ENCODE measurements around the gene IL4I1. TPM values are rescaled to one million over a fixed set of nuclear protein-coding genes. Genes with fewer than 3 reads are reported as not detected.

IL4I1 gene
- total and polyA plus RNA-seq, 2 donors (not counting 1 experiment from before 2014, with no cell fraction given): 0.48 to 3.1 TPM

DNA sequence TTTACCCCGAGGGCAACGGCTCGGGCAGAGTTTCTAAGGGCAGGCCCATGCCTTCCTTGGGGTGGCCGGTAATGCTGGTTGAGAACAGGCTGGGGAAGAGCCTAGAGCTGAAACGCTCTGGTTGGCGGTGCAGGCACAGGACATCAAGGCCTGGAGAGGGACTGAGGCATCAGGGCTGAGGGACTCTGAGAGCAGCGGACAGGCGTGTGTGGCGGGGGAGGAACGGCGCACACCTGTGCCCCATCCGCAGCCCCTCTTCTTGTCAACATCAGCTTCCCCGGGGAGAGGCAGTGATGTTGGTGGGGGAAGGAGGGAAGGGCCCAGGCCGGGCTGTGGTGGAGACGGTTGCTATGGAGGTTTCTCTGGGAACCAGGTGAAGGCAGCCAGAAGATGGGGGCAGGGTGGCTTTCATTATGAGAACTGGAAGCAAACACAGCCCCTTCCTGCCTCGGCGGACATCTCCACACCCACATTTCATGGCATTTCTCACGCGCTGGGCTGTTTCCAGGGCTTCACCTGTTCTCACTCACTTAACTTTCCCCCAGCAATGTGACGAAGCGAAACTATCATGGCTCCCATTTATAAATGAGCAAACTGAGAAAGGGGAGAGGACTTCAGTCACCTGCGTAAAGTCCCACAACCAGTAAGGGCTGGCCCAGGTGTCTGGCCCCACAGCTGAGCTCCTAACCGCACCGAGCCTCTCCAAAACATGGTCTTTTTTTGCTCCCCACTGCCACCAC lies 24.1 kb upstream of the IL4I1 start:
- H2AFZ ChIP-seq (ENCODE audit: insufficient read depth, low read depth, low read length, poor library complexity, severe bottlenecking): no peak overlapping the region
- TF ChIP-seq EZH2 (IDR thresholded peaks at IDR 0.05; ENCODE audit: borderline replicate concordance, insufficient read depth, low read depth, low read length, poor library complexity, severe bottlenecking): no peak
- peaks cover 59% of the 10 kb centered on the region for H3K4me1 Mint-ChIP-seq
- ChIA-PET CTCF (interaction anchor here (0.8 to 1.2 kb wide), 2 partner anchors 10 to 73 kb away, joined by 3 to 4 read pairs; no protein-coding TSS in a partner anchor), POLR2A (interaction anchor here (4.9 kb wide), 1 partner anchor 8 kb away, joined by 28 read pairs; the partner anchor contains the start of genes ATF5 and NUP62)
- H3K27ac Mint-ChIP-seq: peak overlapping the region; percentile 72
- peaks cover 83% of the 10 kb centered on the region for H4K20me1 ChIP-seq (ENCODE audit: control insufficient read depth, insufficient read depth, low read length, poor library complexity, severe bottlenecking)
- H3K4me1 ChIP-seq (ENCODE audit: control insufficient read depth in 2 of 2, insufficient read depth in 2 of 2, low read length in 2 of 2): peaks cover 0 to 18% of the 10 kb centered on the region in 2 donors
- peaks cover 1 to 54% of the 10 kb centered on the region in 2 experiments for H3K36me3 ChIP-seq (replicated peaks in 1 of 2; ENCODE audit: control extremely low read depth in 1 of 2, control insufficient read depth in 1 of 2, extremely low read depth in 1 of 2, insufficient read depth in 2 of 2, low read length in 1 of 2)
- 90% methylated on average over 18 of the region's 24 CpGs for WGBS (ENCODE audit: insufficient coverage)
- H3K4me2 ChIP-seq (replicated peaks; ENCODE audit: low read depth, low read length, poor library complexity, severe bottlenecking): no peak overlapping the region
- H3K27me3 Mint-ChIP-seq: no peaks in the 10 kb centered on the region
- ATAC-seq (ENCODE audit: low read depth): no peak
- H3K9ac ChIP-seq (ENCODE audit: low read length): no peak overlapping the region
- peaks cover 0 to 3% (median 0%) of the 10 kb centered on the region in 3 donors for H3K9me3 ChIP-seq (ENCODE audit: control extremely low read depth in 1 of 3, control insufficient read depth in 2 of 3, insufficient read depth in 1 of 3, low read length in 2 of 3)
- peak overlapping the region in 1 of 2 donors; percentile 23 for H3K27ac ChIP-seq (ENCODE audit: low read length in 2 of 2)
- H3K9me3 Mint-ChIP-seq (ENCODE audit: insufficient read depth): no peaks in the 10 kb centered on the region
- intact Hi-C loops (cut with micrococcal nuclease): loop anchor here (10.0 kb wide), 1 partner anchor 884 kb away; no protein-coding TSS in a partner anchor
- H3K27me3 ChIP-seq (replicated peaks in 1 of 4; ENCODE audit: control extremely low read depth in 1 of 4, control insufficient read depth in 3 of 4, insufficient read depth in 4 of 4, low read length in 3 of 4): no peaks in the 10 kb centered on the region
- H3K4me3 ChIP-seq (ENCODE audit: control extremely low read depth in 1 of 5, extremely low read depth in 1 of 5, insufficient read depth in 1 of 5, low read depth in 2 of 5, low read length in 4 of 5): no peak overlapping the region
- peaks cover 97% of the 10 kb centered on the region for H3K79me2 ChIP-seq (ENCODE audit: control insufficient read depth, insufficient read depth, low read length)
- no peak for DNase-seq
- peak overlapping the region; percentile 32 for H3K4me3 Mint-ChIP-seq

DNA sequence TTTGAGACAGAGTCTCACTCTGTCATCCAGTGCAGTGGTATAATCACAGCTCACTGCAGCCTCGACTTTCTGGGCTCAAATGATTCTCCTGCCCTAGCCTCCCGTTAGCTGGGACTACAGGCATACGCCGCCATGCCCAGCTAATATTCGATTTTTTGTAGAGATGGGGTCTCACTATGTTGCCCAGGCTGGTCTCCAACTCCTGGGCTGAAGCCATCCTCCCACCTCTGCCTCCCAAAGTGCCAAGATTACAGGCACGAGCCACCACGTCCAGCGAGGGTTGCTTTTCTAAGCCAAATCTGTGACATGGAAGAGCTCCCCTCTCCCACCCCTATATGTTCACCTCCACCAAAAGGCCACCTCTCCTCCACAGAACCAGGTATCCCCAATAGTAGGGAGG lies 21.4 kb upstream of the IL4I1 start:
- peaks cover 65% of the 10 kb centered on the region for H4K20me1 ChIP-seq (ENCODE audit: control insufficient read depth, insufficient read depth, low read length, poor library complexity, severe bottlenecking)
- ChIA-PET POLR2A (interaction anchor here (1.4 to 4.9 kb wide), 3 partner anchors 10 to 25 kb away, joined by 3 to 28 read pairs (median 4); partner anchors contain the start of genes ATF5 and NUP62), CTCF (interaction anchor here (0.6 to 3.4 kb wide), 8 partner anchors 11 to 696 kb away, joined by 3 to 17 read pairs (median 5); partner anchors contain the start of genes ATF5, IL4I1 and NUP62)
- H3K27ac ChIP-seq (ENCODE audit: low read length in 2 of 2): no peak overlapping the region
- H3K36me3 ChIP-seq (replicated peaks in 1 of 2; ENCODE audit: control extremely low read depth in 1 of 2, control insufficient read depth in 1 of 2, extremely low read depth in 1 of 2, insufficient read depth in 2 of 2, low read length in 1 of 2): peaks cover 0 to 54% of the 10 kb centered on the region in 2 experiments
- TF ChIP-seq, protein P1, sequence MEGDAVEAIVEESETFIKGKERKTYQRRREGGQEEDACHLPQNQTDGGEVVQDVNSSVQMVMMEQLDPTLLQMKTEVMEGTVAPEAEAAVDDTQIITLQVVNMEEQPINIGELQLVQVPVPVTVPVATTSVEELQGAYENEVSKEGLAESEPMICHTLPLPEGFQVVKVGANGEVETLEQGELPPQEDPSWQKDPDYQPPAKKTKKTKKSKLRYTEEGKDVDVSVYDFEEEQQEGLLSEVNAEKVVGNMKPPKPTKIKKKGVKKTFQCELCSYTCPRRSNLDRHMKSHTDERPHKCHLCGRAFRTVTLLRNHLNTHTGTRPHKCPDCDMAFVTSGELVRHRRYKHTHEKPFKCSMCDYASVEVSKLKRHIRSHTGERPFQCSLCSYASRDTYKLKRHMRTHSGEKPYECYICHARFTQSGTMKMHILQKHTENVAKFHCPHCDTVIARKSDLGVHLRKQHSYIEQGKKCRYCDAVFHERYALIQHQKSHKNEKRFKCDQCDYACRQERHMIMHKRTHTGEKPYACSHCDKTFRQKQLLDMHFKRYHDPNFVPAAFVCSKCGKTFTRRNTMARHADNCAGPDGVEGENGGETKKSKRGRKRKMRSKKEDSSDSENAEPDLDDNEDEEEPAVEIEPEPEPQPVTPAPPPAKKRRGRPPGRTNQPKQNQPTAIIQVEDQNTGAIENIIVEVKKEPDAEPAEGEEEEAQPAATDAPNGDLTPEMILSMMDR (IDR thresholded peaks at IDR 0.05): no peak
- intact Hi-C loops (cut with micrococcal nuclease): no loop called here
- peak overlapping the region; percentile 95 for H3K27ac Mint-ChIP-seq
- peaks cover 85% of the 10 kb centered on the region for H3K79me2 ChIP-seq (ENCODE audit: control insufficient read depth, insufficient read depth, low read length)
- no peaks in the 10 kb centered on the region for H3K9me3 Mint-ChIP-seq (ENCODE audit: insufficient read depth)
- H3K9me3 ChIP-seq (ENCODE audit: control extremely low read depth in 1 of 3, control insufficient read depth in 2 of 3, insufficient read depth in 1 of 3, low read length in 2 of 3): peaks cover 0 to 3% (median 0%) of the 10 kb centered on the region in 3 donors
- ATAC-seq (ENCODE audit: low read depth) (no peak), DNase-seq (no peak)
- H3K4me1 ChIP-seq (ENCODE audit: control insufficient read depth in 2 of 2, insufficient read depth in 2 of 2, low read length in 2 of 2): peaks cover 0 to 6% of the 10 kb centered on the region in 2 donors
- H3K27me3 Mint-ChIP-seq: no peaks in the 10 kb centered on the region
- no peak overlapping the region for H3K4me2 ChIP-seq (replicated peaks; ENCODE audit: low read depth, low read length, poor library complexity, severe bottlenecking)
- no peak overlapping the region for H3K4me3 ChIP-seq (ENCODE audit: control extremely low read depth in 1 of 5, extremely low read depth in 1 of 5, insufficient read depth in 1 of 5, low read depth in 2 of 5, low read length in 4 of 5)
- no peak overlapping the region for H3K9ac ChIP-seq (ENCODE audit: low read length)
- WGBS (ENCODE audit: insufficient coverage): 100% methylated on average over 5 of the region's 8 CpGs
- peaks cover 54% of the 10 kb centered on the region for H3K4me1 Mint-ChIP-seq
- no peaks in the 10 kb centered on the region for H3K27me3 ChIP-seq (replicated peaks in 1 of 4; ENCODE audit: control extremely low read depth in 1 of 4, control insufficient read depth in 3 of 4, insufficient read depth in 4 of 4, low read length in 3 of 4)
- H2AFZ ChIP-seq (ENCODE audit: insufficient read depth, low read depth, low read length, poor library complexity, severe bottlenecking): no peak overlapping the region
- H3K4me3 Mint-ChIP-seq: peak overlapping the region; percentile 41

Data from B cell (primary cell).